Fibroblast of skin of back (primary cell): ENCODE measurements around the gene SKP1.

Source experiments
- DNase-seq: peaks from one replicate; pipeline ENCODE4 v3.0.0-alpha.2; 2013

The SKP1 gene

GRCh38 chr5:134143944-134144941 is 32.5 kb downstream of the SKP1 start:
- no peak for DNase-seq

- DNase-seq, result no peak
Observed at GRCh38 chr5:134143431-134143830, 33.3 kb downstream of the SKP1 start.

GRCh38 chr5:134142806-134143205 is 33.9 kb downstream of the SKP1 start:
- DNase-seq, result no peak

GRCh38 chr5:134142052-134142451 is 34.7 kb downstream of the SKP1 start:
- DNase-seq, result no peak

GRCh38 chr5:134141331-134142050 is 35.3 kb downstream of the SKP1 start:
- peak; percentile 22 for DNase-seq

- peak; percentile 69 for DNase-seq
Observed at GRCh38 chr5:134140530-134141201, 36.1 kb downstream of the SKP1 start.

GRCh38 chr5:134139891-134140469 is 36.8 kb downstream of the SKP1 start:
- no peak for DNase-seq

GRCh38 chr5:134139377-134139851 is 37.3 kb downstream of the SKP1 start:
- no peak for DNase-seq

GRCh38 chr5:134138416-134139376 is 38.1 kb downstream of the SKP1 start:
- peak; percentile 45 for DNase-seq

- no peak for DNase-seq
Observed at GRCh38 chr5:134136771-134137170, 40.0 kb downstream of the SKP1 start.

GRCh38 chr5:134136221-134136631 is 40.5 kb downstream of the SKP1 start:
- no peak for DNase-seq

GRCh38 chr5:134135091-134135655 is 41.6 kb downstream of the SKP1 start:
- no peak for DNase-seq

GRCh38 chr5:134133995-134134541 is 42.7 kb downstream of the SKP1 start:
- no peak for DNase-seq

- DNase-seq, result no peak
Observed at GRCh38 chr5:134133188-134133994, 43.4 kb downstream of the SKP1 start.

GRCh38 chr5:134132372-134133187 is 44.2 kb downstream of the SKP1 start:
- DNase-seq, result no peak

GRCh38 chr5:134131578-134132350 is 45.0 kb downstream of the SKP1 start:
- DNase-seq, result no peak

GRCh38 chr5:134131165-134131564 is 45.6 kb downstream of the SKP1 start:
- no peak for DNase-seq
